Measurements from ENCODE around the gene GOLIM4. TPM values are rescaled to one million over a fixed set of nuclear protein-coding genes. Genes with fewer than 3 reads are reported as not detected.
A peak's percentile ranks its signal among the peaks of the same experiment; 100 is the strongest.
"Not testable (repeated sequence)": the region's sequence is repeated elsewhere in the genome, so short reads cannot be mapped to it uniquely, and the experiment has no call there.

The GOLIM4 gene
- polyA plus RNA-seq, 5 donors = 63.6 to 88.7 (median 76.2) TPM

DNA sequence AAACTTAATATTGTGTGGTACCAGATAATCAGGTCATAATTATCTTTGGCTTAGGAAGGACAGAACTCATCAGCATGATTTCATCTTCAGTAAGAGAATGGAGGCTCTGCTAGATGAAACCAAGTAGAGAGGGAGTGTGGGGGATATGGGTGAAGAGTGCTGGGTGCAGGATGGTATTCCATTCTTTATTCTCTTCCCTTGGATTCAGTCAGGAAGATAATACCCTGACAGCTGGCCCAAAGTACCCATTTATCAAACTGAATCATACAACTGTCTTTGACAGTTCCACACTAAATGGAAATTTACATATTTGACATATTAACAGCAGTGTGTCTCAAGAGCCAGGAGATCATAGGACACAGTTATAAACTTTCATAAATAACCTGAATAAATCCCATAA, 44.7 kb downstream of the GOLIM4 start:
- DNase-seq = no peak

DNA sequence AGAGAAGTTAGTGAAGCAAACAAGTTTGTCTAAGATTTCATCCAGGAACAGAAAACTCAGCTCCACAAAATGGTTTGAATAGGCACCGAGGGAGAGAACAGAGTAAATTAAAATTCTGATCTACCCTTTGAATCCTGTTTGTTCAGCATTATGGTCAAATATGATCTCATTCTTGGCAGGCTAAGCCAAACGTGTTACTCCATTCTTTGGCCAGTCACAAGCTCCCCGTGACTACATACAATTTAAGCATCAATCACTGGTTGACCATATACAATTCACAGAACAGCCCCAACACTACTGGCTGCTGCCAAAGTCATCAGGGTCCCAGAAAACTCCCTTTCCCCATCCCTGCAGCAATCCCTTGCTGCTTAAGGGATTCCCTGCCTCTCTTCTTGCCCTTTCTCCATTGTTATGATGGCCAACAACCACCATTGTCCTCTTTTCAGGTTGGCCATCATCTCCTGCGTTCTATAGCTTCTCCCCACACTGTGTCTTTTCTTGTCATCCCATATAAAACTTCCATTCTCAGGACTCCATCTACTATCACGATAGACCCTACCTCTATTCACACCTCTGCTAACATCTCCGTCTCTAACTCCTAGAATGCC, 46.3 kb downstream of the GOLIM4 start:
- DNase-seq = no peak

DNA sequence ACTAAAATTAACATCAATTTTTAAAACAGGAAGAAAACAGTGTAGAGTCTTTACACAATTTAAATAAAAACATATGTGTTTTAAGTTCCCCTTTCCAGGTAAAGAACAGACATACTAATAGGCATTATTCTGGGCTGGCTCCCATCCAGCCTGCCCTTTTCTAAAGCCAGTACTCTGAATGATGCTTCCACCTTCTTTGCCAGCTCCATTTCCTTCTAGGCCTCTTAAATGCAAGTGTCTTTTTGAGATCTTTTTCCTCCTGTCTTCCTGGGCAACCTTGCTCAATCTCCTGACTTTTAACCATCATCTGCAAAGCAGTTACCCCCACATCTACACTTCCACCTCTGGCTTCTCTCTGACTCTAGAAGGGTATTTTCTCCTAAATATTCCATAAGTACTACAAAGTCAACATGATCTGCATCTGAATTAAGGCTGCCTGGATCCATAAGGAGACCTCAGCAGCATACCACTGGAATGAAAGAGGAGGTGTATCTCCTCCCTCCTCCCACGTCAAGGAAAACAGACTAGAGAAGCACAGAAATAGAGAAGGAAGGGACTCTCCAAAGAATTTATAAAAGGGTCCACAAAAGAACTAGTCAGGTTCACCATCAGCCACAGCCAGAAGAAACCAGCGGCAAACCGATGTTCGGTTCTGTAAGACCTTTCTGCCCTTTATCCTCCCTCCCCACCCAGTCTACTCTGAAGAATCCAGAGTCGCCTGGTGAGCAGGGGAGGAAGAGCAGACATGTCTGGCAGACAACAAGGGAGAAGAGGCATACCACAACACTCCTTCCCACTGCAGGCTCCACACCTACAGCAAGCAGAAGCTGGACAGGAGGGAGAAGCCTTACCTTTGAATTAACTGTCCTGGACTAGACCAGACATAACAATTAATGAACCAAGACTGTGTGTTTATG, 47.1 kb downstream of the GOLIM4 start:
- no peak for DNase-seq

- no peak for DNase-seq
Observed at GRCh38 chr3:168047936-168048335, 47.8 kb downstream of the GOLIM4 start.

- peak; percentile 51 to 74 for DNase-seq
Observed at GRCh38 chr3:168047190-168047795, 48.4 kb downstream of the GOLIM4 start.

DNA sequence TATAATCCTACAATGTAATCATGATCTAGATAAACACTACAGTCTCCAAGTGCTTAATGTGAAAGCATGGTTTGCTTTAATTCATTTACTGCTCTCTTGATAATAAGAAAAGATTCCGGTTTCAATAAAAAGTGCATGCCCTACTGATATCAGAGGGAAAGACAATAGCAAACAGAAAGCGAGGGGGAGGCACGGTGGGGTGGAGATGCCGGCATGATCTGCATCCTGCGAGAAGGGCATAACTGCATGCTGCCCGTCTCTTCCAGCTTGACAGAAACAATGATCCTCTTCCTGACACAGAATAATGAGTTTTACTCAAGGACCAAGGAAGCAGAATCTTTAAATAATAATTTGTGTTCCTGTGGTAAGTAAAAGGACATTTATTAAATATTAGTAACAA, 51.7 kb downstream of the GOLIM4 start:
- DNase-seq = no peak

GRCh38 chr3:168040607-168041208, 55.0 kb downstream of the GOLIM4 start:
- no peak for DNase-seq

DNA sequence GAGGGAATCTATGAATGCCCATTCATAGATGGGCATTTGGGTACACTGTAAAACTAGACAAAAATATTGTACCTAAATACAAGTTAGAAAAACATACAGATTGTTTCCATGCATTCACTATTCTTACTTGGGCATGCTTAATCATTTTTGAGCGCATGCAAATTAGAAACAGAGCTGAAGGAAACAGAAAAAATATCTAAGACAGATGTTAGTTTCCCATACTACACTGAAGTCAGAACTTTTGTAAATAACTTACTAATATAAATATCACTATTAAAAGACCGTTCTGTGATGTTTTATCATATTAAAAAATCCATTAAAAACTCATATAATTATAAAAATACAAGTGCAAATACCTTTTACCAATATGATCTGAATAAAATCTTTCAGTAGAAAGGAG, 58.7 kb downstream of the GOLIM4 start:
- DNase-seq = no peak

- DNase-seq = no peak
Observed at GRCh38 chr3:168036619-168037018, 59.1 kb downstream of the GOLIM4 start.

- no peak for DNase-seq
Observed at GRCh38 chr3:168034152-168034928, 61.4 kb downstream of the GOLIM4 start.

DNA sequence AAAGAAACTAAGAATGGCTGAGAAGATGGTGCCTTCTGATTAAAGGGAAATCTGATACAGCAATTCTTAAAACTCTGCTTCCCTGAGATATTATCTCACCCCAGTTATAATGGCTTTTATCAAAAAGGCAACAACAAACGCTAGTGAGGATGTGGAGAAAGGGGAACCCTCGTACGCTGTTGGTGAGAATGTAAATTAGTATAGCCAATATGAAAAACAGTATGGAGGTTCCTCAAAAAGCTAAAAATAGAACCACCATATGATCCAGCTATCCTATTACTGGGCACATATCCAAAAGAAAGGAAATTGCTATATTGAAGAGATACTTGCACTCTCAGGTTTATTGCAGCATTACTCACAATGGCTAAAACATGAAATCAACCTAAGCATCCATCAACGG, 65.1 kb downstream of the GOLIM4 start:
- no peak for DNase-seq

GRCh38 chr3:168029705-168030104, 66.0 kb downstream of the GOLIM4 start:
- DNase-seq = no peak

DNA sequence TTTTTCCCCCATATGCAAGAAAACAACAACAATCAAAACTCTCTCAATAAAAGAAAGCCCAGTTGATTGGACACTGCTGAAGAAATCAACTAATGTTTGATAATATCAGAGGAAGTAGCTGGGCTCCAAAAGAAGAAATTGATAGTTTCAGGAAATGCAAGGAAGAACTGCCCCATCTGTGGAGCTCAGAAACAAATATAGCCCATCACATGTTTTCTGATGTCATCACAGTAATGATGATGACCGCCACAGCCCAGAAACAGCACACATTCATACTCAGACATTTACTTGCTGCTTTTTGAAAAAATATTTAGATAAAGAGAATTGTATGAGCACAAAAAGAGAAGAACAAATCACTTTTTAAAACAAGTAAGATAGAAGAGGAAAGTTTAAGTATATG, 67.6 kb downstream of the GOLIM4 start:
- DNase-seq = no peak

DNA sequence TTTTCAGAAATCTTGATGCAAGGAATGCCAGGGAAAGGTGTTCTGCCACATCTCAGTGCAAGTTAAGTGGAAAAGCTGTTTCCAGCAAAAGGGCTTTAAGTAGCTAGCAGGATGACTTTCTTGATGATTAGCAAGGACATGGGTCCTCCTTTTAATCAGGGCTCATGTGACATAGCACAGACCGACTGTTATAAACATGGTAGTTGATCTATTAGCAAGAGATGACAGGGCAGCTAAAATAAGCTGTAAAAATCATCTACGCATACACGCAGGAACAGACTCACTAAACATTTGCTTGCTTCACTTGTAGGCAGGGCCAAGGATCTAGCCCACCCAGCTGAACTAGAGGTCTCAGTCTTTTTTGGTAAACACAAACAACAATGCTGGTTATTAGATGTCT, 69.0 kb downstream of the GOLIM4 start:
- no peak for DNase-seq

- DNase-seq = no peak
Observed at GRCh38 chr3:168025076-168025475, 70.6 kb downstream of the GOLIM4 start.

GRCh38 chr3:168024537-168024941, 71.2 kb downstream of the GOLIM4 start:
- no peak for DNase-seq

DNA sequence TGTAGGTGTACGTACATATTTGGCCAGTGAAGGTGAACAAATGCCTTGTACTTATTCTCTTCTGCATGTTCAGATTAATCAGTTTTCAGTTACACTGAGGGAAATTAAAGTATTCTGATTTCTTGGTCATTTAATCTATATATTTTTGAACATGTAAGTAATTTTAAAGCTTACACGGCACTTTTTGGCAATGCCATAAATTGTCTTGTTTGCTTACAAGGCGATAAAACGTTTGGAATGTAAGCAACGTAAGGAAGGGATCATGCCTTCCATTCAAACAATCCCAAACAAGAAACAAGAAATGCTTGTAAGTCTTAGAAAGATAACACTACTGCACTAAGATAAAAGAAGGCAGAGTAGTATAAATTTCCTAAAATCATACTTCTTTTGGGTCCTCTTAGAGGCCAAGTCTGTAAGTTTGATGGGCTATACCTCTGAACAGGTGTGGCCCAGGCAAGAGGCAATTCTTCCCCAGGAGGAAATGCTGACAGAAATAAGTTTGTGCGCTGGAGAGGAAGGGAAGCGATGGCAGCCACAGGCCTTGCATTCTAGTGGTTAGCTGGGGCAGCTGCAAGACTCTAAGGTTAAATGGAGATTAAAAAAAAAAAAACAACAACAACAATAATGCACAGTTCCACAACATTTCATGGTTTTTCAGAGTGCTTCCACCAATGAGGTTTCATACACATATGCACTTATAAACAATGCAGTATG, 73.8 kb downstream of the GOLIM4 start:
- DNase-seq = no peak

DNA sequence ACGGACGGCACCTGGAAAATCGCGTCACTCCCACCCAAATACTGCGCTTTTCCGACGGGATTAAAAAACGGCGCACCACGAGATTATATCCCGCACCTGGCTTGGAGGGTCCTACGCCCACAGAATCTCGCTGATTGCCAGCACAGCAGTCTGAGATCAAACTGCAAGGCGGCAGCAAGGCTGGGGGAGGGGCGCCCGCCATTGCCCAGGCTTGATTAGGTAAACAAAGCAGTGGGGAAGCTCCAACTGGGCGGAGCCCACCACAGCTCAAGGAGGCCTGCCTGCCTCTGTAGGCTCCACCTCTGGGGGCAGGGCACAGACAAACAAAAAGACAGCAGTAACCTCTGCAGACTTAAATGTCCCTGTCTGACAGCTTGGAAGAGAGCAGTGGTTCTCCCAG, 84.4 kb downstream of the GOLIM4 start:
- not testable (repeated sequence) for DNase-seq

DNA sequence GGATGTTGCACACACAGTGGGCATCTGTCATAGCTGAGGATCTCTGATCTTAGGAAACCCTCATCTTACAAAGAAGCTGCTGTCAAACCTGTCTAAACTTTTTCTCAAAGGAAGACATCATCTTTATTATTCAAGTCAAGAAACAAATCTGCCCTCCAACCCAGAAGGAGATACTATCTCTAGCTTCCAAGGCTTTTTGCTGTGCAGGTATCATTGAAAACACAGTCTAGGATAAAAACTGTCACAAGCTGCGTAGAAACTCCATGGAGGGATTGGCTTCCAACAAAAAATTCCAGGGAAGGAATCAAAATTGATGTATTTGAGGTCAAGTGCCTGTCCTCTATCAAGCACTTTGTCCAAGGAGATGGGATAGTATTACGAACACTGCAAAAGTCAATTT, 89.1 kb downstream of the GOLIM4 start:
- DNase-seq = no peak

GRCh38 chr3:168003911-168004310, 91.8 kb downstream of the GOLIM4 start:
- DNase-seq = no peak

DNA sequence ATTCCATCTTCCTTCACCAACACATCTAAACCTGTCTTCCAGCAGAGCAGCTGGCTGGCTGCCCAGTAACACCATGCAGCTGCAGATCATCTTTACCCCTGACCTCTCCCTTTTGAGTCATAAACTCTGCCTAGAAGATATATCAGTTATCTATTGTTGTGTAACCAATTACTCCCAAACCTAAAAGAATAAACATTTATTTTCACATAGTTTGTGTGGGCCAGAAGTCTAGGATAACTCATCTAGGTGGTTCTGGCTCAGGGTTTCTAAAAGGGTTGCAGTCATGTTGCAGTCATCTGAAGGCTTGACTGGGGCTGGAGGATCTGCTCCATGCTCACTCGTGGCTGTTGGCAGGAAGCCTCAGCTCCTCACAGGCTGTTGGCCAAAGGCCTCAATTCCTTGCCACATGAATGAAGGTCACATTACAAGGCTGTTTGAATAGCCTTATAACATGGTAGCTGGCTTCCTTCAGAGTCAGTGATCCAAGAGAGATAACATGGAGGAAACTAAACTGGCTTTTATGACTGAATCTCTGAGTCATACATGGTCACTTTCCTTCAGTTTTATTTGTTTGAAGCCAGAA, 92.8 kb downstream of the GOLIM4 start:
- DNase-seq = no peak

Data from right lung (tissue), 5 donors.